Mesodermal cell (in vitro differentiated cells): Measurements from ENCODE around the gene PDCL2.

Experiments used
- H3K27ac ChIP-seq: 2 replicates; pipeline ENCODE4 v1.7.0; 2013; ENCODE audit warnings: mild to moderate bottlenecking, low read depth, low read length, moderate library complexity; ENCODE audit not compliant: severe bottlenecking
- H3K36me3 ChIP-seq: 2 replicates; pipeline ENCODE4 v1.7.1; 2013; ENCODE audit warnings: mild to moderate bottlenecking, low read length, moderate library complexity; ENCODE audit not compliant: control insufficient read depth, insufficient read depth
- H3K4me1 ChIP-seq: one replicate; pipeline ENCODE4 v1.7.1; 2013; ENCODE audit warnings: mild to moderate bottlenecking, low read length; ENCODE audit not compliant: insufficient read depth, control insufficient read depth, poor library complexity, severe bottlenecking
- H3K4me3 ChIP-seq: 2 replicates; pipeline ENCODE4 v1.7.0; 2013; ENCODE audit warnings: low read length, control low read depth, mild to moderate bottlenecking; ENCODE audit not compliant: insufficient read depth, poor library complexity, severe bottlenecking; ENCODE audit errors: extremely low read depth
- H3K9me3 ChIP-seq: 2 replicates; pipeline ENCODE4 v1.7.1; 2013; ENCODE audit warnings: mild to moderate bottlenecking, low read length, moderate library complexity; ENCODE audit not compliant: control insufficient read depth
- WGBS, 2 experiments: methylation state at CpG; one replicate each; pipeline ENCODE4 v1.1.5; 2013; ENCODE audit warnings: missing lambda C conversion rate in 2 of 2; ENCODE audit not compliant: insufficient coverage in 2 of 2; 5-methylcytosine and 5-hydroxymethylcytosine counted together

Gene PDCL2

DNA sequence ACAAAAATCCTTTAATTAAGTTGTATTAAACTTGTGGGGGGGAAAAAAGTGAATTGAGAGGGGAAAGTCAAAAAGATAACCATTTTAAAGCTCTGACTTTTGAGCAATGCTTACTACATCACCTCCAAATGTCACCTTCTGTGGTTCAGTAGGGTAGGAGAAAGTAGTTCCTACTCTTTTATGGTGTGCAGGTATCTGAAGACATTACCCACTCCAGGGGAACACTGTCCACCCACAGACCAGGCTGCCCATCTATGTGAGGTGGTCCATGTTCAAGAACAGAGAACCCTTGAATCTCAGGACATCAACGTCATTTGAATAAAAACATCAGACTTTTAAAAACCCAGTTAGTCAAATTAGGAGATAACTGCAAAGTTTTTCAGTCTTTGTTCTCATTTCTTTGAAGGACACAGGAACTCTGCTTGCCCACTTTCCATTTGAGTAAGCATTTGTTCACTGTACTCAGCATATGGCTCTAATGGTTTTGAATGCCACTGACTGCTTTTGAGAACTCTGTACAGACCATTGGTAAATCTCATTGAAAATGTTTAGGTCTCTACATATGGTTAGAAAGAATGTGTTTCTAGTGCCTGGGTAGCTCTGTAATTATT, 25.6 kb upstream of the PDCL2 start:
- Histone ChIP-seq H3K9me3 (no peaks in the 10 kb centered on the region), H3K4me3 (no peak overlapping the region), H3K27ac (no peak overlapping the region), H3K36me3 (no peaks in the 10 kb centered on the region), H3K4me1 (no peaks in the 10 kb centered on the region)
- WGBS, 2 experiments: 100% methylated on average over 1 of the region's 1 CpG; no CpG with 5 or more reads in 1 of the 2 experiments

DNA sequence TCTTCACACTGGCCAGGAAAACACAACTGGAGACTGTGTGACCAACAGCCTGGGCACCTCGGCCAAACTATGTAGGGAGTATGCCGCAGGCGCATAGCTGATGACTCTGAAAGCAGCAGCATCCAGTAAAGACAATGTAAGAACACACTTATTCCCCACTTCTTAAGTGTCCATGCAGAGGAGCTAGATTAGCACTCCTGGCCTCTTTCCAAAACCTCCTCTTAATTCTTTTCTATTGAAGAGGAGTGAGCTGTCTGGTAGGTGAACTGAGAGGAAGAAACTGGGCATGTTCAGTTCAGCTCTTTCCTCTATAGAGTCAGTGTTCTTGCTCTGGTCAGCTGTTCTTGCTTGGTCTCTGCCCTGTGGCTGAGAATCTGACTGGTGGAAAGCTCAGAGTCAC, 23.0 kb upstream of the PDCL2 start:
- H3K36me3 ChIP-seq: no peaks in the 10 kb centered on the region

DNA sequence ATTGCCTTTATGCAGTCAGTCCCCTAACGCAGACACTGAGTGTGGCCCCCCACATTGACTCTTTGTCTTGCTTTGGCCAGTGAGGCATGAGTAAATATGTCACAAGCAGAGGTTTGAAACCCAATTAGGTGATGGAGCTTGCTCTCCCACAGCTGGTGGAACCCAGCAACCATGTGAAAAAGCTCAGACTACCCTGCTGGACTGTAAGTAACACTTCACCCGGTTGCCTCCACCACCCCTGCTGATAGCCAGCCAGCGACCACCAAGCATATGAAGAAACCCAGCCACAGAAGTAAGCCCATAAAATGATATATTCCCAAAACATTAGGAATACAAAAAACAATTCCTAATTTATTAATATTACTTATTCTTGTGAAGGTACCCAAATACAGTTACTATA, 21.6 kb upstream of the PDCL2 start:
- no peaks in the 10 kb centered on the region for H3K36me3 ChIP-seq

More for the DNA sequence above, 23.0 kb upstream of the PDCL2 start:
- H3K9me3 ChIP-seq: no peaks in the 10 kb centered on the region
- H3K4me1 ChIP-seq: no peaks in the 10 kb centered on the region
- no peak overlapping the region for H3K27ac ChIP-seq
- 100% methylated on average over 2 of the region's 3 CpGs; no CpG with 5 or more reads in 1 of the 2 experiments for WGBS, 2 experiments
- no peak overlapping the region for H3K4me3 ChIP-seq

DNA sequence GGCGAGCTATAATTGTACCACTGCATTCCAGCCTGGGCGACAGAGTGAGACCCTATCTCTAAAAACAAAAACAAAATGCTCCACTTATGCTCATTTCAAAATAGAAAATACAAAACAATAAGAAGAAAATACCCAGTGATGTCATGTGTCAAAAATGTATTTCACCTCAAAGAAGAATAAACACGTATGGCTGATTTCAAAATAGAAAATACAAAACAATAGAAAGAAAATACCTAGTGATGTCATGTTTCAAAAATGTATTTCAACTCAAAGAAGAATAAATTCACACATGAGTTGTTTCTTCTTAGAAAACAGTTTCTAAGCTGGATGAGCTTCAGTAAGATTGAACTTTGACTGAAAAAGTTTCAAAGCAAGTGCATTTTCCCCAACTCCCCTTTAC, 20.3 kb upstream of the PDCL2 start:
- no peak overlapping the region for H3K4me3 ChIP-seq

More for the DNA sequence above, 21.6 kb upstream of the PDCL2 start:
- H3K4me1 ChIP-seq: peaks cover 2% of the 10 kb centered on the region
- H3K9me3 ChIP-seq: no peaks in the 10 kb centered on the region
- H3K4me3 ChIP-seq: no peak overlapping the region
- H3K27ac ChIP-seq: no peak overlapping the region
- WGBS, 2 experiments: 67 to 100% methylated on average over 1 of the region's 3 CpGs

DNA sequence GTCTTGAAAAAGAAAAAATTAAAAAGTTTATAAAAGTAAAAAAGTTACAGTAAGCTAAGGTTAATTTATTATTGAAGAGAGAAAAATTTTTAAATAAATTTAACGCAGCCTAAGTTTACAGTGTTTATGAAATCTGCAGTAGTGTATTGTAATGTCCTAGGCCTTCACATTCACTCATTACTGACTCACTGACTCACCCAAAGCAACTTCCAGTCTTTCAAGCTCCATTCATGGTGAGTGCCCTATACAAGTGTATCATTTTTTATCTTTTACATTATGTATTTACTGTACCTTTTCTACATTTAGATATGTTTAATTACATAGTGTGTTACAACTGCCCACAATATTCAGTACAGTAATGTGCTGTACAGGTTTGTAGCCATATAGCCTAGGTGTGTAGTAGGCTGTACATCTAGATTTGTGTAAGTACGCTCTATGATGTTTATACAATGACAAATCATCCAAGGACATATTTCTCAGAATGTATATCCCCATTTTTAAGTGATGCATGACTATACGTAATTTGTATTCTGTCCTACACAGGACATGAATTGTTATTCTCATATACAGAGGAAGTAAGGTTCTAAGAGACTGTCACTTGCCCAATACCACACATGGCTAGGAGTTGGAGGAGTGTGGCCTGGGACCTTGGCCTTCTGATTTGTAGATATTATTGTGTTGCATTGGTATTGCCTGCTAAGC, 19.5 kb upstream of the PDCL2 start:
- no CpG with 5 or more reads among the region's 3 CpGs for WGBS, 2 experiments
- no peak overlapping the region for H3K4me3 ChIP-seq
- no peaks in the 10 kb centered on the region for H3K9me3 ChIP-seq
- no peaks in the 10 kb centered on the region for H3K36me3 ChIP-seq
- no peak overlapping the region for H3K27ac ChIP-seq
- peaks cover 2% of the 10 kb centered on the region for H3K4me1 ChIP-seq

More for the DNA sequence above, 20.3 kb upstream of the PDCL2 start:
- Histone ChIP-seq H3K27ac (no peak overlapping the region), H3K36me3 (no peaks in the 10 kb centered on the region), H3K4me1 (peaks cover 2% of the 10 kb centered on the region), H3K9me3 (no peaks in the 10 kb centered on the region)
- WGBS, 2 experiments: 80 to 94% methylated on average over 1 to 2 of the region's 3 CpGs

DNA sequence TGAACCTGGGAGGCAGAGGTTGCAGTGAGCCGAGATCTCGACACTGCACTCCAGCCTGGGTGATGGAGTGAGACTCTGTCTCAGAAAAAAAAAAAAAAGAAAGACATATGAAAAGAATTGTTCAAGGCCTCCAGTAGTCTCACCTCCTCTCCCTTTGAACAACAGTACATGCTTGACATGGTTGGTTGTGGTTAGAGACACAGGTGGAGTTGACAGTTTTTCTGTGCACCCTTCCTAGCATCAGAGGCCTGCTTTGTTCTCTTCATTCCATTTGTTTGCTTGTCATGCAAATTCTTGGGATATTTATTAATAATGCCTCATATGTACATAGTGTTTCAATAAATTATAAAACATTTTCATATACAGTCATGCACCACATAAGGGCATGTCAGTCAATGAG, 18.3 kb upstream of the PDCL2 start:
- Histone ChIP-seq H3K4me1 (peaks cover 2% of the 10 kb centered on the region), H3K27ac (no peak overlapping the region), H3K9me3 (no peaks in the 10 kb centered on the region), H3K4me3 (no peak overlapping the region), H3K36me3 (no peaks in the 10 kb centered on the region)
- 100% methylated on average over 2 of the region's 2 CpGs; no CpG with 5 or more reads in 1 of the 2 experiments for WGBS, 2 experiments

DNA sequence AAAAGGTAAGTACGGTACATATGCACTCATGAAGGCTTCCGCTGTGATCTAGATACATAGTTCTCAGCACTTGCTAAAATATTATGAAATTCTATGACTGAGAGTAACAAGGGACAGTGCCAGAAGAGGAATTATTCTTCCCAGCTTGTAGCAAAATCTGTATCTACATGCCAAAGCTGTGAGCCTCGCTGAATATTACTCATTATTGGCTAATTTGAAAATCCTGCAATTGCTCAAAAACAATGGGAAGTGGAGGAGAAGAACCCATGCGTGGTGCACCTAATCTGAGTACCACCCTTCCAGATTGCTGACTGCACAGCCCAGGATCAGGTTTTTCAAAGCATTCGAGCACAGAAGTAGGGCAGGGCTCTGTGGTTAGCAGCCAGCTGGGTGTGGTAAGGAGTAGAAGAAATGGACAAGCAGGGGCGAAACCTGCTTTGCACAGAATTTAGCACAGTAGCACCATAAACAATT, 17.4 kb upstream of the PDCL2 start:
- WGBS, 2 experiments: 92 to 100% methylated on average over 2 of the region's 6 CpGs
- no peaks in the 10 kb centered on the region for H3K9me3 ChIP-seq
- no peak overlapping the region for H3K27ac ChIP-seq
- H3K4me1 ChIP-seq: peaks cover 2% of the 10 kb centered on the region
- no peak overlapping the region for H3K4me3 ChIP-seq
- no peaks in the 10 kb centered on the region for H3K36me3 ChIP-seq

DNA sequence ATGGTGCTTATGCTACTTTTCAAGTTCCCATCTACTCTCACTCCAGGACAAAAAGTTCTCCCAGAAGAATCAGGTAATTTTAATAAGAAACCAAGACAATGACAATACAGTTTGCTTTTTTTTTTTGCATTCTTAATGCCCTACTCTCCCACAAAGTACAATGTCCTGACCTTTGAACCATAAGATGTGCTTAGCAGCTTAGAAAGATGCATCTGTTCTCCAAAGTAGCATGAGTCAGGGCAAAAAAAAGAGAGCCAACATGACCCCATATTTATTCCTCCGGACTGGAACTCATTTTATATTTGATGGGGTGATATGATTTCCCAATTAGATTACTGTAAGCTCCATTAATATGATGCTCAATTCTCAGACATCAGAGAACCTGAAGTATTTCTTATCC, 16.5 kb upstream of the PDCL2 start:
- no peak overlapping the region for H3K4me3 ChIP-seq
- no peaks in the 10 kb centered on the region for H3K9me3 ChIP-seq
- no peak overlapping the region for H3K27ac ChIP-seq
- peaks cover 2% of the 10 kb centered on the region for H3K4me1 ChIP-seq
- no peaks in the 10 kb centered on the region for H3K36me3 ChIP-seq
- no CpG with 5 or more reads among the region's 1 CpG for WGBS, 2 experiments

DNA sequence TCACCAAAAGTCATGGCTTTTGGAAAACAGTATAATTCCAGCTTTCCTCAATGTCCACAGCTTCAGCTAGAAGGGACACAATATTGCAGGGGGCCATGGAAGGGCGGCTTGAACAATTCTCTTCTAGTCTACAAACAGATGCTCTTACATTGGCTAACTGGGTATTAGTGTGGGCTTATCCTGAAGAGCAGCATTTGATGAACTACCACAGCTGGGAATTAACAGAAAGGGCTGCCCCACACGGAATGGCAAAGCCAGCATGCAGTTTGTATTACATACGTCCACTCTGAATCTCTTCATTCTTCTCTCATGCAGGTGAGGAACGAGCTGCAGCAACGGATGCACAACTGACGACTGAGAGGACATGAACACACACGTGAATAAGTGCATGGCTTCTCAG, 13.0 kb upstream of the PDCL2 start:
- H3K9me3 ChIP-seq: no peaks in the 10 kb centered on the region
- H3K36me3 ChIP-seq: no peaks in the 10 kb centered on the region
- WGBS, 2 experiments: 87 to 96% methylated on average over 6 to 7 of the region's 7 CpGs
- no peak overlapping the region for H3K4me3 ChIP-seq
- H3K27ac ChIP-seq: no peak overlapping the region
- H3K4me1 ChIP-seq: peaks cover 2% of the 10 kb centered on the region

DNA sequence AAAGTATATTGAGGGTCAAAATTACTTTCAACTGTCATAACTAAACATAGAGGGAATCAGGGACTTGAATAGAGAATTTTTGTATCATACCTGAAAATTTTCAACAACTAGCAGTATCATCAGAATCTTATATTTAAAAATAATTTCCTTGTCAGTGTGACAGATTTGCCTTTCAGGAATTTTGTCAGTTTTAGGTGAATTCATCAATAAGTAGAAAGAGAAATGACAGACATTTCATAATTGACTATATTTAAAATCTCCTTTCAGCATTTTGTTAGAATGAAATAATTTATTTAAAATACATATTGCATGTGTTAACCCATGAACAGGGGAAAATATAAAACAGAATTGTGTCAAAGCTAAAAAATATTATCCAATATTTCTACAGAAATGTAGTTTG, 8.6 kb upstream of the PDCL2 start:
- Histone ChIP-seq H3K27ac (no peak overlapping the region), H3K4me3 (no peak overlapping the region), H3K9me3 (no peaks in the 10 kb centered on the region), H3K36me3 (no peaks in the 10 kb centered on the region), H3K4me1 (no peaks in the 10 kb centered on the region)

DNA sequence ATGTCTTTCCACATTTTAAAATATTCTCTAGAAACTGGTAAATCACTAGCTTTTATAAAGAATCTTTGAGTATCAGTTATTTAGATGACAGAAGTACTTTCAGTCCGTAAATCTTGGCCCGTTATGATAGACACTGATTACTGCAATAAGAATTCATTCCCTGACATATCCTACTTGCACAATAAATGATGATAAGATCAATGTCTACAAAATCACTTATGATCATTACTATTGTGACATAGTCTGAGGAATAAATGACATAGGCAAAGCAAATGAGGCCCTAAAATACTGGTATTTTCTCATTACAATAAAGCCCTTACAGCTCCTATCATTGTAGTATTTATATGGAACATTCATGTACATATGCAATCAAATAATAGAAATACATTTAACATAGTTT, 6.6 kb upstream of the PDCL2 start:
- no peaks in the 10 kb centered on the region for H3K9me3 ChIP-seq
- H3K27ac ChIP-seq: no peak overlapping the region
- no peaks in the 10 kb centered on the region for H3K36me3 ChIP-seq
- no peak overlapping the region for H3K4me3 ChIP-seq
- no CpG with 5 or more reads among the region's 2 CpGs for WGBS, 2 experiments
- no peaks in the 10 kb centered on the region for H3K4me1 ChIP-seq
